Stimulated activated CD8-positive, alpha-beta memory T cell treated with anti-CD3 and anti-CD28 coated beads, Interleukin-12 subunit alpha, Interleukin-12 subunit beta, amount 100 ng/mL, for 24 hours (primary cell): ENCODE data around the gene UXS1.

Source experiments
- DNase-seq: peaks from one replicate; pipeline ENCODE4 v3.0.0-alpha.2; 2020; ENCODE audit errors: extremely low read depth

Gene UXS1

DNA sequence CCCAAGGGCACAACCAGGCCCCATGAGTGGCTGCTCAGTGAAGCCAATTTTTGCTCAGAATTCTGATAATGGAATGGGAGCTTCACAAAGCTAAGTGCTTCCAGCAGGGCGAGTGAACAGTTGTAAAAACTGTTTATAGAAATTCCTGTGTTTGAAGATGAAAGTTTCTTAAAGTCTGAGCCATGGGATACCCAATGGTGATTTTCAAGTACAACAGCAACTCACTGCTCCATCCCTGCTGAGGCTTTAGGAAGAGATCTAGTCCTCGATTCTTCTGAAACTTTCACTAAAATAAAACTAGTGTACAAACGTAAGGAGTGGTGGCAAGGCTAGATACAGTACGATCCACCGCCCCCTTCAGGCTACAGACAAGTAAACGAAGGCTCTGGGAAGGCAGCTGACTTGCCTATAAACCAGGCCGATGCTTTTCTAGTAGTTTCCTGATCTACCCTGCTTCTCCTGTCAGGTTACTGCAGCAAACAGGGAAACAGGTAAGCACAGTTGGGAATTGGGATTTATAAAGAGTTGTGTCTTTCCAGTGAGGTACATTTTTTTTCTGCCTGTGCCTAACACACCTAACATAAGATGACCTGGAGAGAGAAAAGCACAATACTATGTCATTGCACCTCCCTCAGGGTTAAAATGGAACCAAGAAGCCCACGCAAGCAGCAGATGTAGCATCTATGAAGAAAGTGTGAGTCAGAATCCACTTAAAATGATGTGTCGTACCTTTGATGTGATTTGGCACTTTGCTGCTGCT is 108.7 kb downstream of the UXS1 start:
- no peak for DNase-seq

DNA sequence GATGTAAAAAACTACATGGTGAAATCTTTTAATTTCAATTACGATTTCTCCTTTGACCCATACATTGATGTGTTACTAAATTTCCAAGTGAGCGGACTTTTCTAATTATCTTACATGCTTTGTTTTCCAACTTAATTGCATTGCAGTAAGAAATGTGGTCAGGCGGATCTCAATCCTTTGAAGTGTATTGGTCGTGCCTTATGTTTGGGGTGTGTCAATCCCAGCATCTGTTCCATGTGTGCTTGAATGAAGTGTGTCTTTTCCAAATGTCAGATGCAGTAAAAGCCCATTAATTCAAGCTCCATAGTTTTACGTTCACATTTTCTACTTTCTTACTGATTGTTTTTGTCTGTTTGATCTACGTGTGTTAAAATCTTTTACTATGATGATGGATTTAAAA is 113.1 kb downstream of the UXS1 start:
- DNase-seq: no peak

DNA sequence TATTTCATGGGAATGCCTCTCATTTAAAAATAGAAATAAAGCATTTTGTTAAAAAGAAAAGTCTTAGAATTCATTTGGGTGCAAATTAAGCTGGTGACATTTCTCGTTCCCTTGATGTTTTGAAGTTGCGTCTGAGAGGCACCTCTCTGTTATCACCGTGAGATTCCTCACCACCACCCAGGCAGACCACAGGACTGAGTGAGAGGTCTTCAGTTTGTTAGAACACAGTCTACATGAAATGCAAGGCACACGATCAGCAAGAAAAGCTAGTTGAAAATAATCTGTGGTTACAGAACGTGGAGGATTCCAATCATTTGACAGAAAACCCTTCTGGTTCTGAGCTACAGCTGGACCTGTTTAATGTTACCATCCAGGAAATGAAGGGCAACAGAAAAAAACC is 116.0 kb downstream of the UXS1 start:
- DNase-seq: no peak

DNA sequence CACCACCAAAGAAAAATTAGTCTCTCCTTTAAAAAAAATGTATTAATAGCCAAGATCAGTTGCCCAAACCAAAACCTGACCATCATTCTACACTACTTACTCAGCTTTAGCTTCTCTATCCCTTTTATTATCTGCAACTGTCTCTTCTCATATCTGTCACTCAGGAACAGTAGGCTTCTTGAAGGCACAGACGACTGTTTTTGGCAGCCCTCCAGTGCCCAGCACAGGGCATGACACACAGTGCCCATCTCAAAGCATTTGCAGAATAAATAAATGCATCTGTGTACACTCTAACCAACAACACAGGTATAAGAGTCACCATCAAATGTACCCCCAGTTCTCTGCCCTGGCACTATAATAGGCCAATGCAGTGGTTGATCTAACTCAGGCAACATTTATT is 117.2 kb downstream of the UXS1 start:
- no peak for DNase-seq

DNA sequence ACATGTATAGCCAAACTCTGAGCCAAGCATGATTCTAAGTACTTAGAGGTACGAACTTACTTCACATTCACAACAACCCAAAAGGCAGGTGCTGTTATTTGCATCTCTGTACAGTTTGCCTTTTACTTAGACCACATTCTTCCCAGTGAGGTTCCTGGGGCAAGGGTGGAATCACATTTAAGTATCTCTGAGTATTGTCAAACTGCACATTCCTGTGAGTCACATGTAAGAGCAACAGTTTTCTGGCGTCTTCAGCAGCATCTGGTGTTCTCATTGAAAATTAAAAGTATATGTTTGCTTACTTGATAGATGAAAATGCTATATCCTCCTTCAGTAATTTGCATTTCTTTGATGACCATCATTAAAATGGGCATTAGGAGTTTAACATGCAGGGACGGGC is 119.1 kb downstream of the UXS1 start:
- DNase-seq: no peak

- DNase-seq: no peak
Measured at GRCh38 chr2:106073678-106074406, 120.3 kb downstream of the UXS1 start.

DNA sequence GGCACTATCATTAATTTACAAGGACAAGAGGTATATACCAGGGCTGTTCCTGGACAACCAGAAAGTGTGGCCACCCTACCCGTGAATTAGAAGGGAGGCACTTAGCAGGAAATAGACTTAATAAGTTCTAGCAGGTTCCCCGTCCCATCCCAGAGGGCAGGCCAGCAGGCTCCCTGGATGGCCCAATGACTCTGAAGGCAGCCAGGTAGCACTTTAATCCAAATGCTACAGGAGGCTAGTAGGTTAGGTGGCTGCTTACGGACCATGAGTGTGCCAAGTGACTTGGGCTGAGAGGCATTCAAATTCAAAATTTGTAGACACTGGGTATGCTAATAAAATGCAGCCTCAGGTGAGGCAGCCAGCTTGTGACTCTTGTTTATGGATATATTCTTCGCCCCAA is 123.9 kb downstream of the UXS1 start:
- no peak for DNase-seq

DNA sequence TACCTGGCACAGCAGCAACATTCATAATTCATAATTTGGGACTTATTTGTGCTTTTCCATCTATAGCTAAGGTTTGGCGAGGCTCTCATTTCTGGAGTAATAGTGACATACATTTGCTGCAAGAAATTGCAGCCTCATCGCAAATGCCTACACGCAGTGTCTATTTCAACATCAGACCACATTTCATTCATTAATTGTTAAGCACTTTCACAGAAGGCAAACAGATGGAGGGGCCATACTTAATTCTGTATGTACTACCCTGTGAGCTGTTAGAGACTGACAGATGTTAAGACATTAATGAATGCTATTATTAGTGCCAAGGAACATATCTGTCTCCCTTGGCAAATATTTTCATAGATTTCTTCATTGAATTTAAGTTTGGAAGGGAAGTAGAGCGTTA is 125.7 kb downstream of the UXS1 start:
- no peak for DNase-seq

GRCh38 chr2:106065983-106066820 is 127.9 kb downstream of the UXS1 start:
- no peak for DNase-seq

- DNase-seq: no peak
Measured at GRCh38 chr2:106065268-106065982, 128.7 kb downstream of the UXS1 start.

- no peak for DNase-seq
Measured at GRCh38 chr2:106063181-106063580, 130.9 kb downstream of the UXS1 start.

DNA sequence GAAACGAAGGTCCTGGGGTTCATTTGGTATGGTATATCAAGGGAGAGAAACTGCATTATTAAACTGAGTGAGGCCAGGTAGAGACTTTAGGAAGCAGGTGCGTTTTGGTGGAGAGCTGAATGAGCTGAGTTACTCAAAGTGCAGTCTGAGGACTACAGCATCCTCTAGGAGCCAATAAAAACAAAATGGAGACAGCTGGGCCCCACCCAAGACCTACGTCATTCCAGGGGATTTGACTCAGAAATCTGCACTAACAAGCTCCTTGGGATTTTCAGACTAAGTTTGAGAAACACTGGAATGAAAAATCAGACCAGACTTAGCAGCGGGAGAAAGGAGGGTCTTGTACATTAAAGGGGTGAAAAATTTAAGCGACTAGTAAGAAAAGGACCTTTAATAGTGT is 131.5 kb downstream of the UXS1 start:
- DNase-seq: no peak

- no peak for DNase-seq
Measured at GRCh38 chr2:106061611-106062349, 132.3 kb downstream of the UXS1 start.

DNA sequence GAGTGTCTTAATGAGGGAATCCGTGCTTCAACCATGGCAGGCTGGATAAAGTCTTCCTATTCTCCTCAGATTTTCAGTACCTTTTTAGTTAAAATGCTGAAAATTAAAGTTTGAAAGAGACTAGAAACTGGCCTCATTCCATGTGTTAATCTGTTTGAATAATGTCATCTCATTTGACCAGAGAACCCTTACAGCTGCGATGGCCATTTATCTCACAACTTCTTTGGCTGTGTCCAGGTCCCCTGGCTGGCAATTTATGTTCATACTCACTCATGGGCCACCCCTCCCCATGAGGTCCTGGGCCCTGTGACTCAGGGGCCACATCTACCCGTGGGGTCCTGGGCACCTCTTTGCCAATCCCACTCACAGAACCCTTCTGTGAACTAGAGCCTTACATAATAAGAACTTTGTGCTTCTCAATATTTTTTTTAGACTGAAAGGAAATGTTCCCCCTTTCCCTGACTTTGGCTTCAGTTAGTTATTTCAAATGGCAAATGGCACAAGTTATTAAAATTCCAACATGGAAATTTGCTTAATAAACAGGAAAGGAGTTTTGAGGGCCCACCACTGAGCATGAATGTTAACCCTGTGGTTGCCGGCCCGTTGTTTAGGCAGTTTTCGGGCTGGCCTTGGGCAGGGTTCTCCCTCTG is 134.6 kb downstream of the UXS1 start:
- no peak for DNase-seq

- DNase-seq: no peak
Measured at GRCh38 chr2:106058469-106059137, 135.5 kb downstream of the UXS1 start.

DNA sequence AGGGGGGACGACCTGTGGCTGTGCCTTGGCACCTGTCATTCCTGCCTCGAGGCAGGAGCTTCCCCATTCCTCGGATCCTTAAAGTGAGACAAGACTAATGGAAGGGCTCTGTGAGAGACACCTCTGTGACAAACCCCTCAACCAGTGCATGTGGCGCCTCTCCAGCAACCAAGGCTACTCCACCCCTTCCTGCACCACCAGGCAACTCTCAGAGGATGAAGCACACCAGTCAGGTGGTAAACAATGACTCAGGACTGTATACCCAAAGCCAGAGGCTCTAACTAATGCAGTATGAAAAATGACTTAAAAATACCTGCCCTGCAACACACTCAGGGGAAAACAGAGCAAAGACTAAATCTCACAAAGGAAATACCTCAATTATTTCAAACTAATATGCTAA is 136.9 kb downstream of the UXS1 start:
- no peak for DNase-seq

- DNase-seq: no peak
Measured at GRCh38 chr2:106054880-106055655, 139.0 kb downstream of the UXS1 start.

DNA sequence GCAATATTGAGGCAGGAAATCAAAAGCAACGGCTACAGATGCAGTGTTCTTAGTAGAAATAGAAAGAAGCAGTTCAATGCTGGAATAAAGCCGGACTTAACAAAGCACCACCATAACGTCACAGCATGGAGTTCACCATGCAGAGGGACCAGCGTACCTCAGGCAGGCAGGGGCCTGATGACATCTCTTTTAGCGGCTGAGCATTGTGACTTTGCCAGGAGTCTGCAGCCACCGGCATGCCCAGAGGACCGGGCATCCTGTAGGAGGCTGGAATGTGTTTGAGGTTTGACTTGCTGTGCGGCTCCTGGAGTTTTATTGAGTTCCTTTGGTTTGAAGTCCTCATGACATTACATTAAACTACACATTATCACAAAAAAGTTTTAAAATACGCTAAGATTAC is 139.8 kb downstream of the UXS1 start:
- no peak for DNase-seq

GRCh38 chr2:106053581-106053980 is 140.5 kb downstream of the UXS1 start:
- DNase-seq: no peak
